ENCODE measurements around the gene MGAT4A. TPM values are rescaled to one million over a fixed set of nuclear protein-coding genes. Genes with fewer than 3 reads are reported as not detected.

MGAT4A gene
- total RNA-seq, 2 experiments from 2014 or later: 200 to 204 TPM

GRCh38 chr2:98761267-98761781 is 30.4 kb upstream of the MGAT4A start:
- Mint-ChIP-seq H3K27me3 (no peaks in the 10 kb centered on the region), H3K4me1 (ENCODE audit: low read depth) (peaks cover 88% of the 10 kb centered on the region), H3K9me3 (no peaks in the 10 kb centered on the region), H3K36me3 (ENCODE audit: low read depth) (peaks cover 6% of the 10 kb centered on the region), H3K27ac (peak overlapping the region; percentile 94), H3K4me3 (peak overlapping the region; percentile 47)
- ATAC-seq (ENCODE audit: poor library complexity) (peak; percentile 55), DNase-seq (peak; percentile 37 to 85 (median 66))
- H3K36me3 ChIP-seq (ENCODE audit: insufficient read depth, low read length): no peaks in the 10 kb centered on the region
- TF ChIP-seq, protein P1, sequence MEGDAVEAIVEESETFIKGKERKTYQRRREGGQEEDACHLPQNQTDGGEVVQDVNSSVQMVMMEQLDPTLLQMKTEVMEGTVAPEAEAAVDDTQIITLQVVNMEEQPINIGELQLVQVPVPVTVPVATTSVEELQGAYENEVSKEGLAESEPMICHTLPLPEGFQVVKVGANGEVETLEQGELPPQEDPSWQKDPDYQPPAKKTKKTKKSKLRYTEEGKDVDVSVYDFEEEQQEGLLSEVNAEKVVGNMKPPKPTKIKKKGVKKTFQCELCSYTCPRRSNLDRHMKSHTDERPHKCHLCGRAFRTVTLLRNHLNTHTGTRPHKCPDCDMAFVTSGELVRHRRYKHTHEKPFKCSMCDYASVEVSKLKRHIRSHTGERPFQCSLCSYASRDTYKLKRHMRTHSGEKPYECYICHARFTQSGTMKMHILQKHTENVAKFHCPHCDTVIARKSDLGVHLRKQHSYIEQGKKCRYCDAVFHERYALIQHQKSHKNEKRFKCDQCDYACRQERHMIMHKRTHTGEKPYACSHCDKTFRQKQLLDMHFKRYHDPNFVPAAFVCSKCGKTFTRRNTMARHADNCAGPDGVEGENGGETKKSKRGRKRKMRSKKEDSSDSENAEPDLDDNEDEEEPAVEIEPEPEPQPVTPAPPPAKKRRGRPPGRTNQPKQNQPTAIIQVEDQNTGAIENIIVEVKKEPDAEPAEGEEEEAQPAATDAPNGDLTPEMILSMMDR (IDR thresholded peaks at IDR 0.05): no peak
- POLR2A ChIA-PET: interaction anchor here (0.7 to 6.1 kb wide), 5 partner anchors 9 to 101 kb away, joined by 3 to 129 read pairs (median 5); partner anchors contain the start of gene MGAT4A
- no peaks in the 10 kb centered on the region for H3K27me3 ChIP-seq (ENCODE audit: control insufficient read depth in 1 of 2, insufficient read depth in 2 of 2, low read length in 2 of 2)
- H3K27ac ChIP-seq (ENCODE audit: low read depth in 1 of 2, low read length in 2 of 2): peak overlapping the region; percentile 26 to 68
- no peak overlapping the region for H3K4me3 ChIP-seq (ENCODE audit: low read length)
- H3K4me1 ChIP-seq (ENCODE audit: insufficient read depth, low read length): peaks cover 71% of the 10 kb centered on the region
- CTCF ChIA-PET: interaction anchor here (0.6 to 2.2 kb wide), 3 partner anchors 10 to 112 kb away, joined by 4 to 8 read pairs (median 5); partner anchors contain the start of gene MGAT4A
- no peaks in the 10 kb centered on the region for H3K9me3 ChIP-seq (ENCODE audit: control insufficient read depth in 1 of 2, insufficient read depth in 1 of 2, low read length in 2 of 2)
- intact Hi-C loops (cut with DNase I, micrococcal nuclease): loop anchor here in 1 of 2 experiments (1.0 to 2.0 kb wide), 2 partner anchors 10 to 17 kb away; no protein-coding TSS in a partner anchor

DNA sequence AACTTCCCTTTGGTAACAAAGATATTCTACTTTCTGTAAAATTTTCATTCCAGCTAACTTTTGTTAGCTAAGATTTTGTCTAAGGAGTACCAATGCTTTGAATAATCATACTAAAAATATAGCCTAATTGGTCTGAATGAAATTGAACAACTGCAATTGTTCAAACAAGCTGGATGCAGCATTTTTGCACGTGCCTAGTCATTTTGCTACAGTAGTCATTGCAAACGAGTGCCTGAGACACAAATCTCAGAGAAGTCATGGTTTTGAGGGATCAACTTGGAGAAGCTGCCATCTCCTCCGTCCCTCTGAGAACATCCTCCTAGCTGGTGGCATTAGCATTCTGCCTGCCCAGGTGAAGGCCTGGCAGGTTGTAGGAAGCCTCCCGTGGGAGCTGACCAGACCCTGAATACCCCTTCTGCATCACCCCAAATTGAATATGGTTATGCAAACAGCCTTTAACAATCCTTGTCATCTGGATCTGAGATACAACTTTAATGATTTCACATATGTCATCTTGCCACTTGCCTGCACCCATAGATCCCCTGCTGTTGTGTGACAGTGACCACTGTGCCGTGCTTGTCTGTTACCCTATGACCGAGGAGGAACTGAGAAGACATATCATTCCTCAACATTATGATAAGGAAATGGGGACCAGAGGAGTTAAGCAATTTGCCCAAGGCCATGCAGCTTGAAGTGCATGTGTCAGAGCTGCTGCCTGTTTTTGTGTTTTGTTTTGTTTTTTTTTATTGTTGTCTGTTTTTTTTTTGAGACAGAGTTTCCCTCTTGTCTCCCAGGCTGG is 29.1 kb upstream of the MGAT4A start:
- Mint-ChIP-seq H3K27me3 (no peaks in the 10 kb centered on the region), H3K9me3 (no peaks in the 10 kb centered on the region), H3K4me1 (ENCODE audit: low read depth) (peaks cover 88% of the 10 kb centered on the region), H3K36me3 (ENCODE audit: low read depth) (no peaks in the 10 kb centered on the region), H3K27ac (peak overlapping the region; percentile 94), H3K4me3 (peak overlapping the region; percentile 38)
- POLR2A ChIA-PET: interaction anchor here (0.6 to 6.1 kb wide), 8 partner anchors 11 to 142 kb away, joined by 3 to 129 read pairs (median 8); partner anchors contain the start of gene MGAT4A
- TF ChIP-seq, protein P1 (IDR thresholded peaks at IDR 0.05): no peak
- ATAC-seq (ENCODE audit: poor library complexity) (no peak), DNase-seq (peak in 2 of 14 experiments; percentile 33 to 36)
- Histone ChIP-seq H3K4me3 (ENCODE audit: low read length) (no peak overlapping the region), H3K9me3 (ENCODE audit: control insufficient read depth in 1 of 2, insufficient read depth in 1 of 2, low read length in 2 of 2) (no peaks in the 10 kb centered on the region), H3K4me1 (ENCODE audit: insufficient read depth, low read length) (peaks cover 68% of the 10 kb centered on the region), H3K27me3 (ENCODE audit: control insufficient read depth in 1 of 2, insufficient read depth in 2 of 2, low read length in 2 of 2) (no peaks in the 10 kb centered on the region), H3K27ac (ENCODE audit: low read depth in 1 of 2, low read length in 2 of 2) (peak overlapping the region; percentile 7 to 75), H3K36me3 (ENCODE audit: insufficient read depth, low read length) (no peaks in the 10 kb centered on the region)
- CTCF ChIA-PET: interaction anchor here (0.6 to 2.7 kb wide), 5 partner anchors 11 to 279 kb away, joined by 3 to 11 read pairs (median 4); no protein-coding TSS in a partner anchor
- intact Hi-C loops (cut with DNase I, micrococcal nuclease): loop anchor here in 1 of 2 experiments (2.0 kb wide), 2 partner anchors 15 to 31 kb away; no protein-coding TSS in a partner anchor

DNA sequence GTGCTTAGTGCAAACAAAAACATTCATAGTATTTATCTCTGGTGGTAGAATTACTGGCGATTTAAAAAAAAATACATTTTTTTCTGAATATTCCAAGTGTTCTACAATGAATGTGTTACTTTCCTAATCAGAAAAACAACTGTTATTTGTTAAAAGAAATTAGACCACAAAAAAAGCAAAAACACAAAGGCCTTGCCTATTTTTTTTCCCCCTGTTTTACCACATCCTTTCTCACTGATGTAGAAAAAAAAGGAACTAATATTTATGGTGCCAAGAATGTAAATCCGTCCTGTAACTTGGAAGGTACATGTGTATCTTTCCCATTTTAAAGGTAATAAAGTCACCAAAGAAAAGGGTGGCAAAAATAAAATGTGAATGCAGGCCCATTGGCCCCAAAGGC is 28.4 kb upstream of the MGAT4A start:
- Histone ChIP-seq H3K27ac (ENCODE audit: low read depth in 1 of 2, low read length in 2 of 2) (peak overlapping the region; percentile 1 to 75), H3K36me3 (ENCODE audit: insufficient read depth, low read length) (no peaks in the 10 kb centered on the region), H3K4me3 (ENCODE audit: low read length) (no peak overlapping the region), H3K9me3 (ENCODE audit: control insufficient read depth in 1 of 2, insufficient read depth in 1 of 2, low read length in 2 of 2) (no peaks in the 10 kb centered on the region), H3K4me1 (ENCODE audit: insufficient read depth, low read length) (peaks cover 71% of the 10 kb centered on the region), H3K27me3 (ENCODE audit: control insufficient read depth in 1 of 2, insufficient read depth in 2 of 2, low read length in 2 of 2) (no peaks in the 10 kb centered on the region)
- intact Hi-C loops (cut with DNase I, micrococcal nuclease): loop anchor here in 1 of 2 experiments (2.0 kb wide), 1 partner anchor 31 kb away; no protein-coding TSS in a partner anchor
- Mint-ChIP-seq H3K4me1 (ENCODE audit: low read depth) (peaks cover 92% of the 10 kb centered on the region), H3K9me3 (no peaks in the 10 kb centered on the region), H3K36me3 (ENCODE audit: low read depth) (no peaks in the 10 kb centered on the region), H3K27me3 (no peaks in the 10 kb centered on the region), H3K27ac (peak overlapping the region; percentile 94), H3K4me3 (peak overlapping the region; percentile 38)
- CTCF ChIA-PET: interaction anchor here (0.7 to 2.7 kb wide), 4 partner anchors 12 to 110 kb away, joined by 3 to 11 read pairs (median 6); no protein-coding TSS in a partner anchor
- TF ChIP-seq, protein P1 (IDR thresholded peaks at IDR 0.05): no peak
- ATAC-seq (ENCODE audit: poor library complexity) (no peak), DNase-seq (peak in 3 of 14 experiments; percentile 44 to 80 (median 49))
- POLR2A ChIA-PET: interaction anchor here (0.8 to 6.1 kb wide), 9 partner anchors 11 to 95 kb away, joined by 3 to 129 read pairs (median 9); partner anchors contain the start of gene MGAT4A
